SU-DHL-6 (cell line): Measurements from ENCODE around the gene SOX21.

ENCODE experiments used
- CTCF ChIP-seq: fragments of 200-600 bp; sonication (generic); IDR thresholded peaks from one replicate; pipeline ENCODE4 v1.5.1; 2017; ENCODE audit warnings: antibody characterized with exemption, mild to moderate bottlenecking, low read length, moderate library complexity; ENCODE audit not compliant: insufficient read depth, poor library complexity, severe bottlenecking
- EZH2phosphoT487 ChIP-seq: fragments of 200-600 bp; sonication (generic), shearing (Covaris generic); conservative IDR thresholded peaks from 2 replicates; pipeline ENCODE4 v1.6.1; 2018; ENCODE audit warnings: mild to moderate bottlenecking, antibody characterized with exemption, low read length, moderate library complexity, mixed read lengths

DNA sequence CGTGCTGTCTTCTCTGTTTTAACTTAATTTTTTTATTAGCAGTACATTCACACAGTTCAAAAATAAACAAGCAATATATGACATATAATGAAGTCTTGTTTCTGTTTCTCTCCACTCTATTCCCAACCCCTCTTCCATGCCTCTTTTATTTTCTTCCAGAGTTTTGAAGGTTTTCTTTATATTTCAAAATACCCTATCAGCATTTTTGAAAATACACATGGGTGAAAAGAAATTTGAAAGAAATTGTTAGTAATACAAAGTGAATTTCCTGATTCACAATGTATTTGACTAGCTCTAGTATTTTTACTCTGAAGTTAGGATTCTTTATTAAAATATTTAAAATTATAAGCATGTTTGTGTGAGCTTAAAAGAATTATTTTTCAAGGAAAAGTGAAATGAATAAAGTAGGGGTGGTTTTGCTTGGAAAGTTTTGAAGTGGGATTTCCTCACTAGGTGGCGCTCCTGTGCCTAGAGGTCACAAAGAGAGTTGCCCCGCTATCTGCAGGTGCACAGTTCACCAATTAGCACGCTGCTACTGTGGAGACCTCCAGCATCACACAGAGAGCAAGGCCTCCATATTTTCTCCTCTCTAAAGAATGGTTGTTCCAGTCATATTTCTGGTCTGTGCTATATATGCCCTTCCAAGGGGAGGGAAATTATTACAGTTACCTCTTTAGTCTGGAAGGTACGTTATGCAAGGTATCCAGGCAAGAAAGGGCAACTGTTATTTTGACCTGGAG lies 37.6 kb downstream of the SOX21 start:
- TF ChIP-seq CTCF (peak; percentile 73), EZH2phosphoT487 (no peak)
